ENCODE measurements around the gene KRT6A.
A peak's percentile ranks its signal among the peaks of the same experiment; 100 is the strongest.
"Not testable (repeated sequence)": the region's sequence is repeated elsewhere in the genome, so short reads cannot be mapped to it uniquely, and the experiment has no call there.

KRT6A gene

GRCh38 chr12:52458861-52459260 is 34.2 kb downstream of the KRT6A start:
- no peak for DNase-seq (ENCODE audit: low spot score)

DNA sequence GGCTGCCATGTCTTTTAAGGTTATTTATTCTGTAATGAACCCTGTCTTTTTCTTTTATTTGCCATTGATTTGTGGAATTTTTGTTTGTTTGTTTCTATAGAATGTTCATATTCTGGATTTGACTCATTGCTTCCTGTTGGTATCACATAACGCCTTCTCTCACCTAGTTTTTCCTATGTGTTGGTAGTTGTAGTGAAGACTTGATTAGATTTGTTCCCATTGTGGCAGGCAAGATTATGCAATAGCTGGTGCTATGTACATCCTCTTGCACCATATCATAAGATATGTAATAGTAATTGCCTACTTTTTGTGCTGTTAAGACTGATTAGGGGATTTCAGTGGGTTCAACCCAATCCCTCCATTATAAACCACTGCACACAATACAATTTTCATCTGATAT is 37.2 kb downstream of the KRT6A start:
- DNase-seq (ENCODE audit: low spot score), result no peak

GRCh38 chr12:52454411-52455201 is 38.5 kb downstream of the KRT6A start:
- no peak for DNase-seq (ENCODE audit: low spot score)

DNA sequence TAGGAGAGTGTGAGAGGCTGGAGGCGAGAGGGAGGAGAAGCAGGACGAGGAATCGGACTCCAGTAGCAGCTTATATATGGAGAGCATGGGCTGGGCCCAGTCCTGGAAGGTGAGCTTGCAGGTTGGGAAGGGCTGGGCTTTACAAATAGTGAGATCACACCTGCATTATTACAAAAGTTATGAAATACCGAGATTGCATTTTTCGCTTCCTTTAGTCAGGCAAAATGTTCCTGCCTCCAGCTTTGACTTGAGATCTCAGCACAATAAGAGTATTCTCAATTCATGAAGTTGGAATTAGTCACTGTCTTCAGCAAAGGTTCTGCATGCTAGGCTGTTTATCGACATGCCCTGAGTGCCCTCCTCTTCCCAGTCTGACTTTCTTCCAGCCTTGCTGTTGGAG is 41.0 kb downstream of the KRT6A start, which contains the start of gene KRT6B:
KRT6B (minus strand) TSS at position 46 of the 400 bp plus-strand sequence. CDS start 68 bp downstream, outside the sequence.
- no peak for DNase-seq (ENCODE audit: low spot score)

- DNase-seq (ENCODE audit: low spot score), result no peak
Measured at GRCh38 chr12:52448228-52448627, 44.8 kb downstream of the KRT6A start.

GRCh38 chr12:52447196-52447595 is 45.9 kb downstream of the KRT6A start:
- not testable (repeated sequence) for DNase-seq (ENCODE audit: low spot score)

DNA sequence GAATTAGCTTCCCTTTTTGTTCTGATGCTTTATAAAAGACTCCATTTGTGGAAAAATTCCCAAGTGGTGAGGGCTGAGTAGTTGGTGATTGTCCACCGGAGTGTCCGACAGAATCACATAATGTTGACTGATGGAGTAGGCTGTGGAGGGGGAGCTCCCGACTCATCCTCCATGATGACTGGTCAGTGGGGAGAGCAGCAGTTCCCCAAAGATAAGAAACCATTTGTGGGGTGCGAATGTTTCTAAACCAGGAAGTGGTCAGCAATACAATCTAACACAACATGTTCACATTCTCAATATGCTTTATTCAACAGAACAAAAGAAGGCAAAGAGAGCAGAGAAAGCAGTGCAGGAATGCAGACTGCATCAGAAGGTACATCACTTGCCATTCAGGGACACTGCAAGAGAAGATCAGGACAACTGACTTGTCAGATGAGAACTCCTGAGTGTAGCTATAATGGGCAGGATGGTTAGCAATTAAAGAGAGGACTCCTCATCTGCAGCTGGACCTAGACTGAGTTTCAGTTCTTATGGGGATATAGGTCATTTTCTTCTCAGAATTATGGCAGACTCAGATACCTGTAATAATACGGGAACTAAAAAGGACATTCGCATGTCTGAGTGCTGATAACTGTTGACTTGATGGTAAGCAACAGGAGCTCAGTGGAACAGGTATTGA is 46.6 kb downstream of the KRT6A start:
- no peak for DNase-seq (ENCODE audit: low spot score)

GRCh38 chr12:52445876-52446275 is 47.2 kb downstream of the KRT6A start:
- DNase-seq (ENCODE audit: low spot score), result no peak

- DNase-seq (ENCODE audit: low spot score), result no peak
Measured at GRCh38 chr12:52444647-52445595, 48.1 kb downstream of the KRT6A start.

DNA sequence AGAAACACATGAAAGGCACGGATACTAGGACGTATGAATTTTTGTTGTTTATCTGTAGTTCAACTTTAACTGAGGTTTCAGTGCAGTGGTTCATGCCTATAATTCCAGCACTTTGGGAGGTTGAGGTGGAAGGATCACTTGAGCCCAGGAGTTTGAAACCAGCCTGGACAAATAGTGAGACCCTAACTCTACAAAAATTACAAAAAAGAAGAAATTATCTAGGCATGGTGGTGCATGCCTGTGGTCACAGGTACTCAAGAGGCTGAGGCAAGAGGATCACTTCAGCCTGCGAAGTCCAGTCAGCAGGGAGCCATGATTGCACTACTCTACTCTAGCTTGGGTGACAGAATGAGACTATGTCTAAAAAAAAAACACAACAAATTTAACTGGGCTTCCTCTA is 49.1 kb downstream of the KRT6A start:
- DNase-seq (ENCODE audit: low spot score), result no peak

DNA sequence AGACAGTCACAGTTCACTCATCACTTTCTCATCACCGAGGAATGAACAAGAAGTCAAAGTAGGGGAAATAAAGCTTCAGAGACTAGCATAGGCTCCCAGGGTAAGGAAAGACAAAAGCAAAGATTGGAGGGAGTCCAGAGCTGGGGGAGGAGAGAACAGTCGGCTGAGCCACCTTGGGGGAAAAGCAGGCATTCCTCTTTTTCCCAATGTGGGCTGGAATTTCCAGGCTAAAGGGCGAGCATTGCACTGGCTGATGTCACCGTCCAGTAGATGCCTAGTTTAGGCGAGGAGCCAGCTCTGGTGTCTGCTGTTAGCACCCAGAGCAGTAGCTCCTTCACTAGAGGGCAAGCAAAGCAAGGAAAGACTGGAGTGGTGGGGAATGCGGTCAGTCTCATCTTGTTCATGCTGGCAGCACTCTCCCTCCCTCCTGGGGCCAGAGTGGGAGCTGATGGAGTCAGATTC is 50.4 kb downstream of the KRT6A start:
- DNase-seq (ENCODE audit: low spot score), result peak; percentile 72

GRCh38 chr12:52441320-52441911 is 51.6 kb downstream of the KRT6A start:
- DNase-seq (ENCODE audit: low spot score), result no peak

DNA sequence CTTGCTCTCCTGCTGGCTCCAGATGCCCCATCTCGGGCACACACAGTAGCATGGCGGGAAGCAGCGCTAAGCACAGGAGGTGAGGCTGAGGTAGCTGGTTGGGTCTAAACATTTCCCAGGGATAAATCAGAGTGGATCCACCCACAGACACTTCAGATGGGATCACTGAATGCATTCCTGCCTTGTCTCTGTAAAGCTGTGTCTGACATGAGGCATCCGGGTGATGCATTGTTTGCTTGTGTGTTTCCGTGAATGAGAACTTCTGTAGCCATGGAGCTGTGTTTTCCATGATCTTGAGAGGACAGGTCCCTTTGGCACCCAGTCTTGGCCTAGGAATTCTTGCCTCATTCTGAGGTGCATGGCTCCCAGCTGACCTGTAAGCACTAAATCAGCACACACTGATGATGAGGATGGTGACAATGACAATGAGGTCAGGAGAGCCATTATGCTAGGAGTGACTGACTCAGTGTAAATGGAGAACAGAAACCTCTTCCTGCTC is 52.2 kb downstream of the KRT6A start:
- peak; percentile 41 for DNase-seq (ENCODE audit: low spot score)

- DNase-seq (ENCODE audit: low spot score), result no peak
Measured at GRCh38 chr12:52439845-52440244, 53.2 kb downstream of the KRT6A start.

DNA sequence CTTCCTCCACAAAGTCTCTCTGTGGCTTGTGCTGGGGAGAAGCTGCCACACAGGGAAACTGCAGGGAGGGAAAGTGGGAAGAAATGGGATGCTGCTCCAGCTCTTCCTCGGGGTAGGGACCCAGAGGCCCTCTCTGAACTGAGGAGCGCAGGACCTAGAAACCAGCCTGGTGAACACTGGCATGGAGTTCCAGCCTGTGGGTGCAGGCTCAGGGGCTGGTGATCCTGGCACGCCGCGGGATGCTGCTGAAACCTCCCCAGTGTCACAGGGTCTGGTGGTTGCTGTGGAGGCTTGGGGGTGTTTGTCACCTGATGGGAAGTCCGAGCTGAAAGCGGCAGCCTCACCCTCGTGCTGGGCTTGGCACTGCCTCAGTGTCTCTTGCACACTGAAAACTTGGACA is 53.6 kb downstream of the KRT6A start:
- DNase-seq (ENCODE audit: low spot score), result no peak

GRCh38 chr12:52438305-52439301 is 54.5 kb downstream of the KRT6A start:
- DNase-seq (ENCODE audit: low spot score), result no peak

GRCh38 chr12:52437508-52437907 is 55.5 kb downstream of the KRT6A start:
- no peak for DNase-seq (ENCODE audit: low spot score)
